Natural killer cell (primary cell): ENCODE measurements around the gene ATP5F1B. TPM values are rescaled to one million over a fixed set of nuclear protein-coding genes. Genes with fewer than 3 reads are reported as not detected.
"Not testable (repeated sequence)": the region's sequence is repeated elsewhere in the genome, so short reads cannot be mapped to it uniquely, and the experiment has no call there.

Experiments used
- ATAC-seq, 3 donors: fragments of 150-1000 bp in 2 of 3; fragments of 200-7000 bp in 1 of 3; cut with Tn5 transposase; 1 replicate in 1 of 3; 2 replicates in 2 of 3; pipeline ENCODE4 v1.10.0; 2021; ENCODE audit warnings: mild to moderate bottlenecking in 2 of 3, moderate library complexity in 2 of 3
- DNase-seq, 2 donors: peaks; one replicate each; pipeline versions ENCODE4 v3.0.0 to v3.0.0-alpha.2; 2013 to 2021; ENCODE audit warnings: mixed read lengths in 1 of 2
- H3K27ac ChIP-seq: one replicate; pipeline ENCODE4 v1.5.1; 2013; ENCODE audit warnings: mild to moderate bottlenecking, low read length
- H3K27me3 ChIP-seq: one replicate; pipeline ENCODE4 v1.6.1; 2013; ENCODE audit warnings: low read length; ENCODE audit not compliant: control insufficient read depth, insufficient read depth
- H3K36me3 ChIP-seq: one replicate; pipeline ENCODE4 v1.6.1; 2013; ENCODE audit warnings: low read length; ENCODE audit not compliant: control insufficient read depth, insufficient read depth
- H3K4me1 ChIP-seq: one replicate; pipeline ENCODE4 v1.6.1; 2013; ENCODE audit warnings: low read length; ENCODE audit not compliant: control insufficient read depth, insufficient read depth
- H3K4me3 ChIP-seq: one replicate; pipeline ENCODE4 v1.5.1; 2013; ENCODE audit warnings: low read length
- H3K9me3 ChIP-seq: one replicate; pipeline ENCODE4 v1.6.1; 2013; ENCODE audit warnings: low read length; ENCODE audit not compliant: control insufficient read depth, insufficient read depth
- H3K27ac Mint-ChIP-seq, 2 donors: one replicate each; pipeline ENCODE4 v1.8.0; 2022; ENCODE audit warnings: mild to moderate bottlenecking in 2 of 2, mixed read lengths in 2 of 2, moderate library complexity in 1 of 2
- H3K27me3 Mint-ChIP-seq, 2 donors: one replicate each; pipeline ENCODE4 v1.8.0; 2022; ENCODE audit warnings: low read depth in 2 of 2, mixed read lengths in 2 of 2
- H3K36me3 Mint-ChIP-seq: one replicate; pipeline ENCODE4 v1.8.0; 2022; ENCODE audit warnings: mixed read lengths
- H3K4me1 Mint-ChIP-seq, 2 donors: one replicate each; pipeline ENCODE4 v1.8.0; 2022; ENCODE audit warnings: mixed read lengths in 2 of 2
- H3K4me3 Mint-ChIP-seq: one replicate; pipeline ENCODE4 v1.8.0; 2022; ENCODE audit warnings: mild to moderate bottlenecking, moderate library complexity, mixed read lengths
- H3K9me3 Mint-ChIP-seq, 2 donors: one replicate each; pipeline ENCODE4 v1.8.0; 2022; ENCODE audit warnings: mixed read lengths in 2 of 2
- CTCF ChIP-seq: fragments of 200-600 bp; IDR thresholded peaks from one replicate; pipeline ENCODE4 v1.8.0; 2022; ENCODE audit warnings: antibody characterized with exemption
- WGBS: methylation state at CpG from one replicate; pipeline ENCODE4 v1.1.7; 2013; ENCODE audit warnings: missing lambda C conversion rate; ENCODE audit not compliant: insufficient coverage; 5-methylcytosine and 5-hydroxymethylcytosine counted together
- intact Hi-C: fragments of 100-400 bp; cut with micrococcal nuclease; formaldehyde crosslinking; loops from one replicate; pipeline ENCODE4 v1.14.2; 2022
- total RNA-seq, 4 donors: library from RNA; stranded (reverse); fragments of 120-200 nt in 1 of 4; gene quantifications; one replicate each; pipeline versions ENCODE4 v1.2.3 to v1.2.4, GENCODE V29; 2013 to 2022

The ATP5F1B gene
- total RNA-seq, 3 donors from 2014 or later (not counting 1 experiment from before 2014, with no cell fraction given) = 335 to 378 (median 342) TPM

GRCh38 chr12:56657416-56658379 lies 11.9 kb upstream of the ATP5F1B start:
- no peak overlapping the region for H3K27ac Mint-ChIP-seq
- DNase-seq = no peak
- H3K27me3 ChIP-seq = no peaks in the 10 kb centered on the region
- no peaks in the 10 kb centered on the region for H3K4me1 ChIP-seq
- no peak for TF ChIP-seq CTCF
- no peak overlapping the region for H3K4me3 ChIP-seq
- 79% methylated on average over 5 of the region's 7 CpGs for WGBS
- peaks cover 7% of the 10 kb centered on the region for H3K36me3 Mint-ChIP-seq
- H3K27ac ChIP-seq = no peak overlapping the region
- intact Hi-C loops = no loop called here
- H3K27me3 Mint-ChIP-seq = no peaks in the 10 kb centered on the region
- H3K4me3 Mint-ChIP-seq = no peak overlapping the region
- no peaks in the 10 kb centered on the region for H3K4me1 Mint-ChIP-seq
- H3K9me3 ChIP-seq = peaks cover 12% of the 10 kb centered on the region
- H3K9me3 Mint-ChIP-seq = peaks cover 0 to 6% of the 10 kb centered on the region in 2 donors
- no peaks in the 10 kb centered on the region for H3K36me3 ChIP-seq
- no peak for ATAC-seq

- H3K4me1 ChIP-seq, H3K36me3 Mint-ChIP-seq, H3K9me3 Mint-ChIP-seq, H3K27ac ChIP-seq, H3K27ac Mint-ChIP-seq, H3K36me3 ChIP-seq, DNase-seq, ATAC-seq, H3K4me3 Mint-ChIP-seq, H3K27me3 Mint-ChIP-seq, H3K4me1 Mint-ChIP-seq, intact Hi-C loops, H3K4me3 ChIP-seq, H3K27me3 ChIP-seq: not testable (repeated sequence)
- 92% methylated on average over 5 of the region's 5 CpGs for WGBS
- H3K9me3 ChIP-seq = peaks cover 12% of the 10 kb centered on the region
Measured at GRCh38 chr12:56653781-56654180, 8.0 kb upstream of the ATP5F1B start.

GRCh38 chr12:56648023-56648422 lies 2.2 kb upstream of the ATP5F1B start:
- H3K9me3 ChIP-seq, ATAC-seq, H3K27me3 Mint-ChIP-seq, H3K4me3 ChIP-seq, H3K27ac Mint-ChIP-seq, H3K9me3 Mint-ChIP-seq, H3K27me3 ChIP-seq, H3K4me3 Mint-ChIP-seq, H3K27ac ChIP-seq, DNase-seq, intact Hi-C loops: not testable (repeated sequence)
- peaks cover 10% of the 10 kb centered on the region for H3K36me3 Mint-ChIP-seq
- WGBS = 97% methylated on average over 9 of the region's 9 CpGs
- peaks cover 27 to 28% of the 10 kb centered on the region in 2 donors for H3K4me1 Mint-ChIP-seq
- Histone ChIP-seq H3K36me3 (peaks cover 11% of the 10 kb centered on the region), H3K4me1 (peaks cover 18% of the 10 kb centered on the region)

- DNase-seq (no peak), ATAC-seq (no peak)
- no peak for TF ChIP-seq CTCF
- H3K27ac Mint-ChIP-seq = peak overlapping the region; percentile 92 to 97
- peaks cover 13% of the 10 kb centered on the region for H3K36me3 Mint-ChIP-seq
- Histone ChIP-seq H3K4me3 (peak overlapping the region; percentile 98), H3K9me3 (no peaks in the 10 kb centered on the region), H3K27ac (peak overlapping the region; percentile 87), H3K4me1 (peaks cover 18% of the 10 kb centered on the region), H3K36me3 (peaks cover 38% of the 10 kb centered on the region), H3K27me3 (no peaks in the 10 kb centered on the region)
- under 1% methylated on average over 29 of the region's 29 CpGs for WGBS
- peak overlapping the region; percentile 96 for H3K4me3 Mint-ChIP-seq
- no peaks in the 10 kb centered on the region for H3K9me3 Mint-ChIP-seq
- no peaks in the 10 kb centered on the region for H3K27me3 Mint-ChIP-seq
- intact Hi-C loops = no loop called here
- H3K4me1 Mint-ChIP-seq = peaks cover 27 to 28% of the 10 kb centered on the region in 2 donors
Measured at GRCh38 chr12:56645201-56645716, 525 bp downstream of the ATP5F1B start.
